GM21717 (cell line): Measurements from ENCODE around the gene OLFM2.
"Not testable (repeated sequence)": the region's sequence is repeated elsewhere in the genome, so short reads cannot be mapped to it uniquely, and the experiment has no call there.

Experiments used
- ATAC-seq: cut with Tn5 transposase; IDR thresholded peaks from one replicate; pipeline ENCODE4 v1.9.1; 2021; ENCODE audit warnings: mild to moderate bottlenecking, moderate library complexity; ENCODE audit not compliant: unreplicated experiment

The OLFM2 gene

DNA sequence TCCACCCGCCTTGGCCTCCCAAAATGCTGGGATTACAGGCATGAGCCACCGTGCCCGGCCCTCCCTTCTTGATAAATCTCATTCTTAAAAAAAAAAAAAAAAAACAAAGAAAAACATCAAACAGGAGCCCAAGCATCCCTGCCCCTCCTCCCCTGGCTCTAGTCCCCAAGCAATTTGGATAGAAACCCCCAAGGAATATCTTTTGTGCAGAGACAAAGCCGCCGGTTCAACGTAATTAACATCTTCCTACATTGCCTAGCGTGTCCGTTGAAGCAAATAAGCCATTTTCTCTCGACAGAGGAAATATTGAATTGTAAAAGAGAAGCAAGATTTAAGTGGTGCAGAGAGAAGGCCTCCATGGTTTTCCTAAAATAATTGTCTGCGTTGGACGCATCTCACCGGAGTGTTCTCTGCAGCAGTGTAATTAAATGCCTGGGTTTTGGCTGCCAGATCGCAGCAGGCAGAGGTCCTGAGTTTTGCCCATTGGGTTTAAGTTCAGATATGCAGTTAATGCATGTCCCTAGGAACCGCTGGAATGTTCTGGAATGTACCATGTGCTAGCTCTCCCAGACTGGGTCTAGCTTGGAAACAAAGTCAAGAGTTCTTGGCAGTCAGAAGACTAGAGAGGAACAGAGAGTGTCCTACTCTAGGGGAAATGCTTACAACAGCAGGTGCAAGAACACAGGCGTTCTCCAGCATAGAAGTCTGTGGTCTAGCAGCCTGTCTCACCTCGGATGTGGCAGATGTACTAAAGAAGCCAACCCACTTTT, 70.4 kb downstream of the OLFM2 start:
- ATAC-seq, result no peak

DNA sequence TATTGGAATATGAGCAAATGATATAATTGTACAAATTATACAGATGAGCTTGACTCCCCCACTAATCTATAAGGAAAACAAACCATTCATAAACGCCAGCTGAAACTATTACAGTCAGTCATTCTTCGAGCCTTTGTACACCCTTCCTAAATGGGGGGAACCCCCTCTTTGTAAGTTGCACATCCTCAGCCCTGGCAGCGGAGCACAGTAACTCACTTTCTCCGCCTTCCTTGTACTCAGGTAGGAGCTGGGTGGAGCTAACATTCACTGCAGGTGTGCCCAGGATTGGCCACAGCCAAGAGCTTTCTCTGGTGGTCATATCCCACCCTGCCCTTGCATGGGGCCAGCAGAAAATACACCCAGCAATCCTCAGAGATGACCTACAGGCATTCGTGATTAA, 72.6 kb downstream of the OLFM2 start:
- ATAC-seq, result no peak

DNA sequence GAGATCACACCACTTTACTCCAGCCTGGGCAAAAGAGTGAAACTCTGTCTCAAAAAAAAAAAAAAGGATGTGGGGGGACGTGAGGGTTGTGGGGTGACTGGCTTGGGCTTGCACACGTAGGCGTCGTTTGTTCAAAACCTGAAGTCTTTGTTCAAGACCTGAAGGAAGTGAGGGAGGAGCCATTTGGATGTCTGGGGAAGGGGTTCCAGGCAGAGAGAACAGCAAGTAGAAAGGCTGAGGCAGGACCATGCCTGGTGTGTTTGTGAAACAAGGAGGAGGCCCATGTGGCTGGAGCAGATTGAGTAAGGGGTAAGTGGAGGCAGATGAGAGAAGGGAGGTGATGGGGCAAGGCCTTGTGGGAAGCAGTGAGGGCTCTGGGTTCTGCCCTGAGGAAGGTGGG, 73.4 kb downstream of the OLFM2 start:
- no peak for ATAC-seq

DNA sequence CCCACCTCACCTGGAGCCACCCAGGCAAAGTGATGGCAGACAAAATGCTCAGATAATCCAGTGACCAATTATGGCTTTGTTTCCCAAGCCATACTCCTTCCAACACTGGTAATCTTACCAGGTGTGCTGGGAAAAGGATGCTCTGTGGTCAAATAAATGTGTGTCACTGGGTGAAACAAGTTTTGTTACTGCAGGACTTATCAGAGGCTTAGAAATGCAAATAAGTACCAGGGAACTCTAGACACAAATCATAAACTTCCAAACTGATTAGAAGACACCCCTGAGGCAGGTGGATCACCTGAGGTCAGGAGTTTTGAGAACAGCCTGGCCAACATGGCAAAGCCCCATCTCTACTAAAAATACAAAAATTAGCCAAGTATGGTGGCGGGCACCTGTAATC, 74.8 kb downstream of the OLFM2 start:
- no peak for ATAC-seq

DNA sequence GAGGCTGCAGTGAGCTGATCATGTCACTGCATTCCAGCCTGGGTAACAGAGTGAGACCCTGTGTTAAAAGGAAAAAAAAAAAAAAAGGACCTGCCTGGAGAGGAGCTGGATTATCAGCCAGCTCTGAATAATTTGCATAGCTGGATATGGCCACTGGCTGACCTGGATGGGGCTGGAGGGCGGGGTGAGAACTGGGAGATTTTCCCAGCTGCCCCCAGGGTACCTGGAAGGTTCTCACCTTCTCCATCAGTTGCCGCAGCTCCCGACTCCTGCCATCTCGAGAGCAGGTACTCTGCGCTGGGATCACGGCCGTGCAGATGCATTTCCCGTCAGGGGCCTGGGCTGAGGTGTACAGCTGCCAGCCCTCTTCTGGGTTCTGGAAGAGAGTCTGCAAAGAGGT, 75.9 kb downstream of the OLFM2 start:
- ATAC-seq, result no peak

DNA sequence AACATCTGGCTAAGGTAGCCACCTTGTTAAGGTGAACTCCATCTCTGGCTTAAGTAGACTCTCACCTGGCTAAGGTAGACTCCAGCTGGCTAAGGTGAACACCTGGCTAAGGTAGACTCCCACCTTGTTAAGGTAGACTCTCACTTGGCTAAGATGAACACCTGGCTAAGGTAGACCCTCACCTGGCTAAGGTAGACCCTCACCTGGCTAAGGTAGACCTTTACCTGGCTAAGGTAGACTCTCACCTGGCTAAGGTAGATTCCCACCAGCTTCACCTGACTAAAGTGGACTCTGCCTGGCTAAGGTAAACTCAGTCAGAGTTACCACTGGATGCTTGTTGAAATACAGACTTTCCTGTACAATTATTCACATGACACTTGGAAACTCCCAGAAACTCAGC, 77.5 kb downstream of the OLFM2 start:
- no peak for ATAC-seq

DNA sequence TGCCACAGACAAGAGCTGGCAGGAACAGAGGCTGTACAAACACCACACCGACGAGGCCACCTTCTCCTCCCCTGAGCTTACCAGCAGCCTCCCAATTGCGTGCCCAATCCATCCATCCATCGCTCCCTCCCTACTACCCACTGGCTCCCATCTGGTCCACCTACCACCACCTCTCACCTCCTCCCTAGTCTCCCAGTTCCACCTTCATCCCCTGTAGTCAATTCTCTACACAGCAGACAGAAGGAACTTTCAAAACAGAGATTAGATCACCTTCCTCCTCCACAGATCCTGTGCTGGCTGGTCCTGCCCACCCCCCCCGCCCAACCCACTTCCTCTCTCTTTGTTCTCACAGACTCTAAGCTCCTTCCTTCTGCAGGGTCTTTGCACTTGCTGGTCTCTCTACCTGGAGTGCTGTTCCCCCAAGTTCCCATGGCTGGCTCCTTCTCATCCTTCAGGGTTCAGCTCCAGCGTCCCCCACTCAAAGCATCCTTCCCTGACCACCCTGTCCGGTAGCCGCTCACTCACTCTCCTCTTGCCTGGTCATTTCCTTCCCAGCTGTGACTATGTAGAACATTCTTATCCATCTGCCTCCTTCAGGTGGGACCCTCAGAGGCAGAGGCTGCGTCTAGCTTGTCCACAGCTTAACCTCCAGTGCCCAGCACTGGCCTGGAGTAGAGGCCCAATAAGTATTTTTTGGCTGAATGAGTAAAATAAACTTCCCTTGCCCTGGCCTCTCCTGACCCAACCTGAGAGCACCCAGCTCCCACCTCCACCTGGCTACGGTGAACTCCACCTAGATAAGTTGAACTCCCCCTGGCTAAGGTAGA, 78.2 kb downstream of the OLFM2 start:
- ATAC-seq, result no peak

DNA sequence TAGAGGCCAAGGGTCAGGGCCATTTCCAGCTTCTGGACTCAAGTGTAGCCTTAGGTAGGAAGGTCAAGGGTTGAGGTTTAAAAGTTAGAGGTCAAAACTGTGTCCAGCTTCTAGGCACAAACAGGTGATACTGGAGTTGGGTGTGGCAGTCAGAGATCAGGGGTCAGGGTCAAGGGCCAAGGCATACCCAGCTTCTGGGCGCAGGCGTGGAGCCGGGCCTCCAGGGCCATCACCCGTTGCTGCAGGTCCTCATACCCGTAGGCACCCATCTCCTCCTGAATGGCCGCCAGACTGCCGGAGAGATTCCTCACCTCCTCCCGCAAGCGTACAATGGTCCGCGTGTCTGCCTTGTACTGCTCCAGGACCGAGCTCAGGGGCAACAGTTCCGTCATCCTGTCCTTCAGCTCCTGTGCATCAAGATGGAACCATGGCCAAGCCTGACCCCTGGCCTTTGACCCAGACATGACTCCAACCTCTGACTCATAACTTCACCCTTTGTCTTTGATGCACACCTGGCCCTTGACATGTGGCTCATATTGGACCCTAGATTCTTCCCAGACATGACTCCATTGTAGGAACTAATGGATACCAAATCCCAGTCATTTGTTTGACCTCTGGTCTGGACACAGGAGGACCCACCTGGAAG, 79.1 kb downstream of the OLFM2 start:
- ATAC-seq, result no peak

DNA sequence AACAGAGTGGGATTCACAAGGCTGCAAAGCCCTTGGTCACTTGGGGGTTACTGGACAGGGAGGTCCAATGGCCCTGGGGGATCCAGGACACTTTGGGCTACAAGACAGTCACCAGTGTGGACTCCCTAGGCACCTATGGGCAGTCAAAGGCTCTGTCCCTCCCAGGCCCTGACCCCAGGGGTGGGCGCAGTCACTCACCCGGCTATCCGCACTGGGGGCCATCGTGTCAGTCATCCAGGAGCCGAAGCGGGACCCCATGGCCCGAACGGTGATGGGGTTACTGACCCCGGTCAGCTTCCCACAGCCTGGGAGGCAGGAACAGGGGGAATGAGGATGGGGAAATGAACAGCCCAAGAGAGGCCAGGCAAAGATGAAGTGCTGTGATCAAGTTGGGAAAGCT, 79.7 kb downstream of the OLFM2 start:
- no peak for ATAC-seq

DNA sequence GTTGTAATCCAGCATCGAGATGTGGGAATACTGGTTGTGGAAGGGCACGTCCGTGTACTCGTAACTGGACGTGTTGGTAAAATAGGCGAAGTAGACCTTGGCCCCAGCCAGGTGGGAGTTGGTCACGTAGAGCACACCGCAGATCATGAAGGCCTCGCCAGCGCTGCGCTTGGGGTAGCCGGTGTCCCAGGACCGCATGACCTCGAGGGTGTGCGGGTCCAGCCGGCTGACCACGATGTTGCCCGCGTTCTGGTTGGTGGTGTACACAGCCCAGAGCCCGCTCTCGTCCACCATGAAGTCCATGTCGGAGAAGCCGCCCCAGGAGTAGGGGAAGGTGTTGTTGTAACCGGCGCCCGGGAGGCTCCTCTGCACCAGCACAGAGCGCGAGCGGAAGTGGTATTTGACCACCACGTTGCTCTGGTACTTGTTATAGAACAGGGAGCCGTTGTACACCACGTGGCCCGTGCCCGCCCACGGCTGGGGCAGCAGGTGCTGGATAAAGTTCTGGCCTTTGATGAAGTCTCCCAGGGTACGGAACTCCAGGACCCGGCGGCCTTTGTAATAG, 82.0 kb downstream of the OLFM2 start:
- ATAC-seq, result no peak

DNA sequence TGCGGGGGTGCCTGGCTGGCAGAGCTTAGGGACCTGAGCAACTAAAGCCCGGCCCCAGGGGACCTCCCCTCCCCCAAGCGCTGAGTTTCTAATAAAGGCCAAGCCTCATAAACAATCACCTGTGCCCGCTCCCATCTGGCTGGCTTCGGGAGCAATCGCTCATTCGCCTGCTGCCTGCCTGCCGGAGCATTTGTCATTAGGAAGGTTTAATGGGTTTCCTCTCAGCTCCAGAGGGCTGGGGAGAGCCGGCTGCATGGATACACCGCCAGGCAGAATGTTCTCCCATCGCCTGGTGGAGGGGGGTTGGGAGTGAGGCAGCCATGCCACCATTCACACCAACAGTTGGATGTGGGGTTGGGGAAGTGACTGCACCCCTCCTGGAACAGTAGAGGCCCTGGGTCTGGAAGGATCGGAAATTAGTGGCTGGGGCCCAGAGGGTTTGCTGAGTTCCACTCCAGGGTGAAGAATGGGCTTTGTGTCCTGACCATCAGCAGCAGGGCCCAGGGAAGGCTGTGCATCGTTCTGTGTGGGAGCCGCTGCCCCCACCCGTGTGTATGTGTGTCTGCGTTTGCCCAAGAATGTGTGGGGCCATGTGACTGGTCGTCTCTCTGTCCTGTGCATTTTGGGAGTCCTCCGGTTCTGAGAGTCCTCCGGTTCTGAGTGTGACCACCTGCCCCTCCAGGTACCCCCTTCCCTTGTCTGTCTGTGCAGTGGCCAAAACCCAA, 85.9 kb downstream of the OLFM2 start:
- no peak for ATAC-seq

DNA sequence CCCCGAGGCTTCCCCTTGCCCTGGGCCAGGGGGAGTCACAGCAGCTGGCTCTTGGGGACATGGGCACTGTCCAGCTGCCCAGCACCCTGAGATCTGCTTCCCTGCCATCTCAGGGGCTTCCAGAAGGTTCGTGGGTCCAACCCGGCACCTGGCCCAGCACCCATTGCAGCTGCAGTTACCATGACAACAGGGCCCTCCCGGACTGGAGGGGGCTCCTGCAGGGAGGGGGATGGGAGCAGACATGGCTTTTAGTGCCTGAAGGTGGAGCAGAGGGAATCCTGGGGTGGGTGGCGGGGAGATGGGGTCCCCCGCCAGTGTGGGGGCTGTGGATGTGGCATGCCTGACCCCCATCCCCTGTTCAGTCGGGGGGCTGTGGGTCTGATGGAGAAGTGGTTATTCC, 86.5 kb downstream of the OLFM2 start:
- no peak for ATAC-seq

DNA sequence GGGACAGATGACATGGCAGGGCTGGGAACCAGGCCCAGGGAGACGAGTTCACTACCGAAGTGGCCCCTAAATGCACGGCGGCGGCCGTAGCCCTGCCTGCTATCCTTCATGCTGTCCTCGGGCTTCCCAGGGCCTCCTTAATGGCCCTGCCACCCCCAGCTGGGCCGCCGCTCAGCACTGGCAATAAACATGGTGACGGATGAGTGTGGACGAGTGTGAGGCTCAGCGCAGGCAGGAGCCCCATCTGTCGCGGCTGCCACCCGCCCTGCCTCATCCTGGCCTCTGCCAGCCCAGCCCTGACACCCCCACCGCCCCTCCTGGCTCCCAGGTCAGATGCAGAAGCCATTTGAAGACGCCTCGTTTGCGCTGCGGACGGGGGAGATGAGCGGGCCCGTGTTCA, 87.6 kb downstream of the OLFM2 start:
- no peak for ATAC-seq

DNA sequence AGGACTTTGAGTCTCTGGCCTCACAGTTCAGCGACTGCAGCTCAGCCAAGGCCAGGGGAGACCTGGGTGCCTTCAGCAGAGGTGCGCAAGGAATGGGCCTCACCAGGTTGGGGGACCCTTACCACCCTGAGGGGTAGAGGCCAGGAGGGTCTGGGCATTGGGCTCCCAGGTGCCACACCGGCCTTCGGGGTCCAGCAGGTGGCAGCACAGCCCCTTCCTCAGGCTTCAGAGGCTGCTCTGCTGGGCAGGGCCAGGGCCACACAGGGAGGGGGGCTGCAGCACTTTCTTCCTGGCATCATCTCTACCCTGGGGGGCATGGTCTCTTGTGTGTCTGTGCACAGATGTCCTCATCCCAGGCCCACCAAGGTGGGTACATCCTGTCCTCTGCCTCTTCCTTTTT, 88.3 kb downstream of the OLFM2 start:
- ATAC-seq, result no peak

DNA sequence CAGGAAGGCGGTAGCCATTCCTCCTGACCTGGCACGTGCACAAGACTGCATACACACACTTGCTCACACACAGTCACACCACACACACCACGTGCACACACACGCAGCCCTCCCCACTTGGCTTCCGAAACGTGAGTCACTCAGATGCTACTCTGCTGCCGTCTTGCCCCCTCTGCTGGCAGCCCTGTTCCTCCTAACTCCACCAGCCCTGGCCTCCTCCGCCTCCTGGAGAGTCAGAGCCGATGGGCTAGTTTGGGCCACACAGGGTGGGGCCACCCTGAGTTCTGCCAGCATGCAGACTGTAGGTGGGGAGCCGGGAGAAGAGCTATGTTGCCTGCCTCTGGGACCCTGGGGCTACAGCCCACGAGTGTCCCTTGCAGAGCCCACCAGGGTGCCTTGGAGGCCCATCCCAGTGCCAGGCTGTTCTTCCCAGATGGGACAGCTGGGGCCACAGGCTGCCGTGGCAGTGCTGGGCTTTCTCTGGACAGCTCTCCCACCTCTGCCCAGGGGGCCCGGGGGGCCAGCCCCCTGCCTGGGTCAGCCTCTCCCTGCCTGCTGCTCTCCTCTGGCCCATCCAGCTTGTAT, 89.1 kb downstream of the OLFM2 start:
- no peak for ATAC-seq

DNA sequence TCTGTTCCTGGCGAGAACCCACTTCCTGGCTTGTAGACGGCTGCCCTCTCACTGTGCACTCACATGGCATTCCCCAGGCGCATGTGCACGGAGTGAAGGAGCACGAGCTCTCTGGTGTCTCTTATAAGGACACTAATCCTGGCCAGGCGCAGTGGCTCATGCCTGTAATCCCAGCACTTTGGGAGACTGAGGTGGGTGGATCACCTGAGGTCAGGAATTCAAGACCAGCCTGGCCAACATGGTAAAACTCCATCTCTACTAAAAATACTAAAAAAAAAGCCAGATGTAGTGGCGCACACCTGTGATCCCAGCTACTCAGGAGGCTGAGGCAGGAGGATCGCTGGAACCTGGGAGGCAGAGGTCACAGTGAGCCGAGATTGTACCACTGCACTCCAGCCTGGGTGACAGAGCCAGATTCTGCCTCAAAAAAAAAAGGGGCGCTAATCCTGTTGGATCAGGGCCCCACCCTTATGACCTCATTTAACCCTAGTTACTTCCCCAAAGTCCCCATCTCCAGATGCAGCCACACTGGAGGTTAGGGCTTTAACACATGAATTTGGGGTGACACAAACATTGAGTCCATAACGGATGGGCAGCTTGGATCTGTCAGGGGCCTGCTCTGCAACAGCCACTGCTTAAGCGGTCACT, 92.6 kb downstream of the OLFM2 start:
- not testable (repeated sequence) for ATAC-seq

DNA sequence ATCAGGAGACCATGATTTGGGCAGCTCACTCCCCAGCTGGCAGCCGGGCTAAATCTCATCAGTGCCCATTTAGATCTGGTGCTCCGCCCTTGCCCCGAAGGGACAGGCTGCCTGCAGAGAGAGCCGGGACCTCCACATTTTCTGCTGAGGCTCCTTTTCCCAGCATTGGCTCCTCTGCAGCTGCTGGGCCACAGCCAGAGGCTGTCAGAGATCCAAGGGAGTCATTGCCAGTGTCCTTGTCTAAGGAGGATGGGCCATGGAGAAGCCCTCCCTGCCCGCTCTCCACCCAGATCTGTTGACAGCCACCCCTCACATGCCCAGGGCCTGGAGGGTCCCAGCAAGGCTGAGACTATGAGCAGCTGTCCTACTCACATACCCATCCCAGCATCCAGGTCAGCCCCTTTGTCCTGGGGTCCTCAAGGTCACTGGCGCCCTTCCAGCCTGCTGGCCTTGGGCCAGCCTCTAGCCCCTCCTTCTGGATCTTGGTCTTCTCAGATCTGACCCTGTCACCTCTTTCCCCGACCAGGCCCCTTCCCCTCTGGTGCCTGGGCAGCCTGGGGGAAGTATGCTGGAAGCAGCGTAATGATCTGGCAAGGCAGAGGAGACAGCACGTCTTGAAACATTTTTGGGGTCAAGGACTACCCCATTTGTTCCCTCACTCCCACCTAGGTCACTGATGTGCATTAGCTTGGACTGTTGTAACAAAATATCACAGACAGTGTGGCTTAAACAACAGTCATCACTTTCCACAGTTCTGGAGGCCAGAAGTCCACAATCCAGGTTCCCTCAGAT, 93.3 kb downstream of the OLFM2 start:
- ATAC-seq, result no peak

DNA sequence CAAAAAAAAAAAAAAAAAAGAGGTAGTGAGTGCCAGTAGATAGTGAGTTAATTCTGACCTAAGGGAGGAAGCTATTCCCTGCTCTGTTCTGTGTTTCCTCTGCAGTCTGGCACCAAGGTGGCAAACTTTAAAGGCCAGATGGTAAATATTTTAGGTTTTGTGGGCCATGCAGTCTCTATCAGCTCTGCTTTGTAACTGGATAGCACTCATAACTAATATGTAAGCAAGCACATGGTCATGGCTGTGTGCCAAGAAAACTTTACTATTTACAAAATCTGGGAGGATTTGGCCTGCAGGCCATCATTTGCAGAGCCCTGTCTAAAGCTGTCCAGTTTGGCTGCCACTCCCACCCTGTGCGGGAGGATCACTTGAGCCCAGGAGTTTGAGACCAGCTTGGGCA, 96.9 kb downstream of the OLFM2 start:
- ATAC-seq, result no peak

DNA sequence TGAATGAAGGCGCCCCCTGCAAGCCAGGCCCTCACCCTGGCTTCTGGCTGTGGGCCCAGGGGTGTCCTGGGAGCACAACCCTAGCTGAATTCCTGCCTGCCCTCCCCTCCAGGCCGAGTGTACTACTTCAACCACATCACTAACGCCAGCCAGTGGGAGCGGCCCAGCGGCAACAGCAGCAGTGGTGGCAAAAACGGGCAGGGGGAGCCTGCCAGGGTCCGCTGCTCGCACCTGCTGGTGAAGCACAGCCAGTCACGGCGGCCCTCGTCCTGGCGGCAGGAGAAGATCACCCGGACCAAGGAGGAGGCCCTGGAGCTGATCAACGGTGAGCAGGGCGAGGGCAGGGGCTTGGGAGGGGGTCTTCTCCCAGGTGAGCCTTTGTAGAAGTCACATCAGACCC, 98.0 kb downstream of the OLFM2 start:
- no peak for ATAC-seq
